Keratinocyte (primary cell): ENCODE data around the gene TBC1D8.
A peak's percentile ranks its signal among the peaks of the same experiment; 100 is the strongest.

ENCODE experiments used
- EZH2 ChIP-seq: IDR thresholded peaks from one replicate; pipeline ENCODE4 v1.6.1; 2012; ENCODE audit warnings: inconsistent platforms, mild to moderate bottlenecking, low read length, moderate library complexity
- TF ChIP-seq, protein P1 (sequence below), 3 experiments: IDR thresholded peaks in 1 of 3; conservative IDR thresholded peaks in 1 of 3; optimal IDR thresholded peaks in 1 of 3; 2 replicates in 2 of 3; 3 replicates in 1 of 3; pipeline versions ENCODE3 to v1.5.1; 2011; ENCODE audit warnings: low read length in 3 of 3, mild to moderate bottlenecking in 3 of 3, moderate library complexity in 2 of 3, control low read depth in 1 of 3, inconsistent platforms in 1 of 3; ENCODE audit not compliant: insufficient read depth in 2 of 3; ENCODE audit errors: extremely low read depth in 1 of 3

DNA sequence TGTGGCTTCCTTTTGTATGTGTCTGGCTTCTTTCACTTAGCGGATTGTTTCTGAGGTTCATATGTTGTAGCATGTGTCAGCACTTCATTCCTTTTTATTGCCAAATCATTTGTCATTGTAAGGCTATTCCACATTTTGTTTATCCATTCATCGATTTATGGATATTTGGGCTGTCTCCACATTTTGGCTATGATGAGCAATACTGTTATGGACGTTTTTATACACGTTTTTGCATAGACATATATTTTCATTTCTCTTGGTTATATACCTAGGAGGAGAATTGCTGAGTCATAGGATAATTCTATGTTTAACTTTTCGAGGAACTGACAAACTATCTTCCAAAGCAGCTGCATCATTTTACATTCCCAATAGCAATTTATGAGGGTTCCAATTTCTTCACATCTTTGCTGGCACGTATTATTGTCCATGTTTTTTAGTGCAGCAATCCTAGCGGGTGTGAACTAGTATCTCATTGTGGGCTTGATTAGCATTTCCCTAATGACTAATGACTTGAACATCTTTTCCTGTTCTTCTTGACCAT is 48.1 kb upstream of the TBC1D8 start:
- TF ChIP-seq, protein P1, sequence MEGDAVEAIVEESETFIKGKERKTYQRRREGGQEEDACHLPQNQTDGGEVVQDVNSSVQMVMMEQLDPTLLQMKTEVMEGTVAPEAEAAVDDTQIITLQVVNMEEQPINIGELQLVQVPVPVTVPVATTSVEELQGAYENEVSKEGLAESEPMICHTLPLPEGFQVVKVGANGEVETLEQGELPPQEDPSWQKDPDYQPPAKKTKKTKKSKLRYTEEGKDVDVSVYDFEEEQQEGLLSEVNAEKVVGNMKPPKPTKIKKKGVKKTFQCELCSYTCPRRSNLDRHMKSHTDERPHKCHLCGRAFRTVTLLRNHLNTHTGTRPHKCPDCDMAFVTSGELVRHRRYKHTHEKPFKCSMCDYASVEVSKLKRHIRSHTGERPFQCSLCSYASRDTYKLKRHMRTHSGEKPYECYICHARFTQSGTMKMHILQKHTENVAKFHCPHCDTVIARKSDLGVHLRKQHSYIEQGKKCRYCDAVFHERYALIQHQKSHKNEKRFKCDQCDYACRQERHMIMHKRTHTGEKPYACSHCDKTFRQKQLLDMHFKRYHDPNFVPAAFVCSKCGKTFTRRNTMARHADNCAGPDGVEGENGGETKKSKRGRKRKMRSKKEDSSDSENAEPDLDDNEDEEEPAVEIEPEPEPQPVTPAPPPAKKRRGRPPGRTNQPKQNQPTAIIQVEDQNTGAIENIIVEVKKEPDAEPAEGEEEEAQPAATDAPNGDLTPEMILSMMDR (optimal IDR thresholded peaks at IDR 0.05 in 1 of 3, IDR thresholded peaks at IDR 0.05 in 1 of 3, conservative IDR thresholded peaks at IDR 0.05 in 1 of 3; ENCODE audit: extremely low read depth in 1 of 3, insufficient read depth in 2 of 3, low read length in 3 of 3): peak in 1 of 3 experiments; percentile 8
- TF ChIP-seq EZH2: no peak
